Measurements from ENCODE around the gene PAK6.

The PAK6 gene

GRCh38 chr15:40241269-40242212, 2.7 kb downstream of the PAK6 start:
- no peak for DNase-seq

GRCh38 chr15:40242213-40242599, 3.3 kb downstream of the PAK6 start:
- DNase-seq = no peak

- no peak for DNase-seq
Observed at GRCh38 chr15:40242601-40243000, 3.7 kb downstream of the PAK6 start.

GRCh38 chr15:40243126-40243810, 4.4 kb downstream of the PAK6 start:
- no peak for DNase-seq

GRCh38 chr15:40244961-40245523, 6.2 kb downstream of the PAK6 start:
- DNase-seq = no peak

- DNase-seq = no peak
Observed at GRCh38 chr15:40245666-40246450, 7.0 kb downstream of the PAK6 start.

- DNase-seq = no peak
Observed at GRCh38 chr15:40246496-40247280, 7.8 kb downstream of the PAK6 start.

GRCh38 chr15:40247406-40247971, 8.6 kb downstream of the PAK6 start:
- DNase-seq = no peak

- DNase-seq = no peak
Observed at GRCh38 chr15:40248006-40248783, 9.3 kb downstream of the PAK6 start.

GRCh38 chr15:40249477-40250303, 10.8 kb downstream of the PAK6 start:
- DNase-seq = no peak

GRCh38 chr15:40250304-40250656, 11.4 kb downstream of the PAK6 start:
- no peak for DNase-seq

GRCh38 chr15:40250771-40251483, 12.1 kb downstream of the PAK6 start:
- no peak for DNase-seq

- no peak for DNase-seq
Observed at GRCh38 chr15:40251486-40252140, 12.8 kb downstream of the PAK6 start.

- DNase-seq = no peak
Observed at GRCh38 chr15:40252141-40252437, 13.2 kb downstream of the PAK6 start.

GRCh38 chr15:40252438-40253166, 13.7 kb downstream of the PAK6 start:
- no peak for DNase-seq

- no peak for DNase-seq
Observed at GRCh38 chr15:40253167-40253790, 14.4 kb downstream of the PAK6 start.

GRCh38 chr15:40254452-40254851, 15.6 kb downstream of the PAK6 start:
- DNase-seq = no peak

GRCh38 chr15:40255033-40255432, 16.2 kb downstream of the PAK6 start:
- DNase-seq = no peak

Data from stimulated activated naive CD4-positive, alpha-beta T cell treated with Interleukin-2 at 50 U/mL for 16 hours (primary cell).